HG03442 (cell line): Measurements from ENCODE around the gene P4HB.

Experiments used
- ATAC-seq: cut with Tn5 transposase; IDR thresholded peaks from one replicate; pipeline ENCODE4 v1.9.1; 2021; ENCODE audit warnings: mild to moderate bottlenecking, moderate library complexity; ENCODE audit not compliant: unreplicated experiment

The P4HB gene

GRCh38 chr17:81898029-81898866 is 37.9 kb upstream of the P4HB start:
- no peak for ATAC-seq

DNA sequence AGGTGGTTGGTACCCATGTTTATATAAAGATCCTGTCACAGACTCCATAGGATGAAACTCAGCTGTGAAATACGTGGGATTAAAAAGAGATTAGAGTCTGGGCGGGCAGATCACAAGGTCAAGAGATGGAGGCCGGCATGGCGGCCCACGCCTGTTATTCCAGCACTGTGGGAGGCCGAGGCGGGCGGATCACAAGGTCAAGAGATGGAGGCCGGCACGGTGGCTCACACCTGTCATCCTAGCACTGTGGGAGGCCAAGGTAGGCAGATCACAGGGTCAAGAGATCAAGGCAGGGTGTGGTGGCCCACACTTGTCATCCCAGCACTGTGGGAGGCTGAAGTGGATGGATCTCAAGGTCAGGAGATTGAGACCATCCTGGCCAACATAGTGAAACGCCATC is 35.1 kb upstream of the P4HB start:
- no peak for ATAC-seq

DNA sequence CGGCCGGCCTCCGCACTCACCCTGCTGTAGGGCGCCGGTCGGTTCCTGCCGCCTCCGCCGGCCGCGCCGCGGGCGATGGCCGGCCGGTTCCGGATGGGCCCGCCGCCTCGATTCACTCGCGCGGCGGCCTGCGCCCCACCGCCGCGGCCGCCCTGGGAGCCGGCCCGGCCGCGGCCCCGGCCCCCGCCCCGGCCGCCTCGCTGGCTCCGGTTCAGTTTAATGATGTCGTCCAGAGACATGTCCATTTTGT is 30.9 kb upstream of the P4HB start:
- ATAC-seq, result no peak

GRCh38 chr17:81890447-81891302 is 30.3 kb upstream of the P4HB start:
- no peak for ATAC-seq

- ATAC-seq, result no peak
Observed at GRCh38 chr17:81889602-81890001, 29.3 kb upstream of the P4HB start.

DNA sequence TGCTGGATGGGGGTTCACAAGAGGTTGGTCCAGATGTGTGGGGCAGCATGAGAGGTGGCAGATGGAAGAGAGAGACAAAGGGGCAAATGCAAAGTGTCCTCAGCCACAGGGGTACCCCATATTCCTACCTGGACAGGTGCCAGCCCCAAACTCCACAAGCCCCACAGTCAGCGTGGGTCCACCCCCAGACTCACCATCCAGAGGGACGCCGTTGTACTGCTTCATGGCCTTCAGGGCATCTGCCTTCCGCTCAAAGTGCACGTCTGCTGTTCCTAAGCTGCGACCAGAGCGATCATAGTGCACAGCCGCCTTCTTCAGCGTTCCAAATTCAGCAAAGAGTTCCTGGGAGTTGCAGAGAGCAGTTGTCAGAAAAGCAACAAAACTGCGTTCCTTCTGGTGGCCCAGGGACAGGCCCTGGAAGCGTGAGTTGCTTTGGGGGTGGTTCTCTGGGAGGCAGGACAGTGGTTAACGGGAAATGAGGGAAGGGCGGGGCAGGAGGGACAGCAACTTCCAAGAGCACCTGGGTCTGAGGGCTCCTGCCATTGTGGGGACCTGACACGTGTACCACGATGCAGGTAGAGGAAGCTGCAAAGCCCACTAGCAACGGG is 28.8 kb upstream of the P4HB start:
- no peak for ATAC-seq

DNA sequence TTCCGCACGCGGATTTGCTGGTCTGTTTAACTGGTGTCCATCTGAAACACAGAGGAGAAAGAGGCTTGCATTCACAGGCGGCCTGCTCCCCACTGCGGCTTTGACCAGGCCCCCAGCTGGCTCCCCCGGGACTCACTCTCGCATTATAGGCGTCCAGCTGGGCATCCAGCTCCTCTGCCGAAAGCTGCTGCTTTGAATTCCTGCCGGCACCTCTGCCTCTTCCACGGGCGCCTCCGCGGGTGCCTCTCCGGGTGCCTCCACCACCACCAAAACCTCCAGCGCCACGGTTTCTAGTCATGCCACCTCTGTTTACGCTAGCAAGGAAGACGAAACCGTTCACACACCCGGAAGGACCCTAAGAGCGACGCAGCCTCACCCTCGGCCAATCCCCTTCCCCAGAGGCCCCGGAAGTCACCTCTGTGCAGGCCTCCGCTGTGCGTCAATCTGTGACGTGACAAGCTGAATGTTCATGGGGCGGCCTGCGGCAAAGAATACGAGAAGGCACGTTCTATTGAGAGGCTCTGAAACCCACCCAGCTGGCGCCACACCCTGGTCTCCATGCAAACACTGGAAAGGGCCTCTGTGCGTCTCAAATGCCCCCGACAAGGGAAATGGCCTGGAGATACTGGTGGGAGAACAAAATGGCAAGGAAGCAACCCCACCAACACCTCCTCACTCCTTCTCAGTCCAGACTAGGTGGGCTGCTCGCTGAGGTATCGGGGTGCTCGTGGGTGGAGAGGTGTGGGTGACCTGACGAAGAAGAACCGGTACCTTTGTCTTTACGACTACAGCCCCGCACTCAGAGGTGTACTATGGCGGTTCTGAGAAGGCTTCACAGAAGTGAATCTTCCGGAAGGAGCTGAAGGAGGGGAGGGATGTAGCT is 28.0 kb upstream of the P4HB start:
- ATAC-seq, result no peak

DNA sequence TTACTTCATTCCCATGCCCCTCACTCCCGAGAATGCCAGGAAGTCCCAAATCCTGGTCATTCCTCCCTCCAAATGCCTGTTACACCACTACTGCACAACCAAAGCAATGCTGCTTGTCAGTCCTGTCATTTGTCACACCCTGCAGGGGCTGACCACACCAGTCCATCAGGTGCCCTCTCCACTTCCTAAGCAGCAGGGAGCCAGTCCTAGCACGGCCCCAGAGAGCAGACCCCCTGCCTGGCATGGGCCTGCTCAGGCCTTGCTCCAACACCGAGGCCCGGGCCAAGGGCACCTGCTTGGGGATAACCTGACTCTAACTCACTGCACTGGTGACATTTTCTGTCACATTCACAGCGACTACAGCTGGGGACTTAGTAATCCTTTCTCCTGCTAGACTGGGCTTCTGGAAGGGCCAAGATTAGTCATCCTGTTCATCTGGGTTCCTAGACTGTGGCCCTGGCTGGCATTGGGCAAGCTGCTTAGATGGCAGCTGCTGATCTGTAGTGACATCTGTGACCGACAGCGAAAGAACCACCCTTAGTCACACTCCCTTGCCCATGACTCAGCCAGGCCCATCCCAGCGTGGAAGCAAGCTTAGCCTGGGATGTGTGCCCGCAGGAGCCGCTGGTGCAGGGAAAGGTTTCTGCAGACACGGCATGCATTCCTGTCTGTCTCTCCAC is 25.7 kb upstream of the P4HB start:
- ATAC-seq, result no peak

- ATAC-seq, result no peak
Observed at GRCh38 chr17:81885454-81885853, 25.1 kb upstream of the P4HB start.

- no peak for ATAC-seq
Observed at GRCh38 chr17:81884968-81885367, 24.6 kb upstream of the P4HB start.

DNA sequence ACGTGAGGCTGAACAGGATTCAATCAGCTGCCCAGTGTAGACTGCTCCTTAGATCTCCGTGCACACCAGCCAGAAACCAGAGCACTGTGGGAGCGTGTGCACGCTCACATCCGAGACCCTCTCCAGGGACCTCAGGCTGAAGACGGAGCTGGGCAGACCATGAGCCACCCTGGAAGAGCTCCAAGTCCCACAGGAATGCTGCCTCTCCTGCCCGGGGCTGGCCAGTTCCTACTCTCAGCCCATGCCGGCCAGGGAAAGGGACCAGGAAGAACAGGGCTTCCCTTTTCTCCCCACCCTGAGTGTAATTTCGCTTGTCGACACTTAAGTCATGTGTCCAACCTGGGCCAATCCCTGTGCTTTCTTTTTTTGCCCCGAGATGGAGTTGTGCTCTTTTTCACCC is 24.2 kb upstream of the P4HB start:
- no peak for ATAC-seq

DNA sequence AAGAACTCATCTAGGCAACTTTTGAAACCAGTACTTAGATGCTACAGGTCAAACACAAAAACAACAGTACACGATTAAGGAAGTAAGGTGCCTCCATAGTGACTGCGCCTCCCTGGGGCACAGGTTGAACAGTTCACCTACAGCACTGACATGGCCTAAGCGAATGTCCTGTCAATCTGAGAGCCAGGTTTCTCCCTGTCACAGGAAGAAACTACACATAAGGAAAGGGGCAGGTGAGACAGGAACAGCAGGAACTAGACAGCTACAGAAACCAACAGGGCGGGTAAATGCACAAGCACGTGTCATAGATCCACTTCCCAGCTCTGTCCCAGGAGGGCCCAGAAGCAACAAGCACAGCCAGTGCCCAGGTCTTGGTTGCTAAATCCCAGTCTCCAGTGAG is 18.8 kb upstream of the P4HB start:
- no peak for ATAC-seq

DNA sequence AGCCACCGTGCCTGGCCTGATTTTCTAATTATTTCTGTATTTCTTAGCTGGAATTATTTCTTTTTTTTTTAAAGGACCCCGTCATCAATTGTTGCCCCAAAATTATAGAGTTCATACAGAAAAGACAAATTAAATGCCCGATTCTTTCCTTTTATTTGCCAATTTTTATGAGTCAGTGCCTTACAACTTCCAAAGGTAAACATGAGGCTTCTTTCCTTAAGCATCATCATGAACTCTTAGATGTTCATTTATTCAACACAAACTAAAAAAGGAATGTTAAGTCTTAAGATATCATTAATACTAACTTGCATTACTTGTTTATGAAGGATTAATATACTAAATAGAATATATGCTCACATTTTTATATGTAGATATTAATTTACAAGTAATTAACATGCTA is 18.0 kb upstream of the P4HB start:
- ATAC-seq, result no peak

DNA sequence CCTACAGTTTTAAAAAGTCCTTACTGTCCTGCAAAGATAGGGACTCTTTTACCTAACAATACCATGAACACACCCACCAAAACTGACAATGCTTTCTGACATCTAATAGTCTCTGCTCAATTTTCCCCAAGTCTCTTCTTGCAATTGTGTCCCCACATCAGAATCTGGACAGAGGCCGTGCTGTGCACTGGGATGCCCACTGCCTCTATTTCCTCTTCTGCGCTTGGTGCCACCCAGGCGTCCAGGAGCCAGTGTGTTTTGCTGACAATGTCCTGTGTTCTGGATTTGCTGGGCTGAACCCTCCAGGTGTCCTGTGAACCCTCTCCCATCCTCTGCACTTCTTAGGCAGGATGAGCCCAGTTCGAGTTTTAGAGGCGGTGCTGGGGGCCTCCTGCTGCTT is 17.2 kb upstream of the P4HB start:
- ATAC-seq, result no peak

GRCh38 chr17:81871387-81872230 is 11.3 kb upstream of the P4HB start:
- ATAC-seq, result peak; percentile 39

- peak; percentile 20 for ATAC-seq
Observed at GRCh38 chr17:81870981-81871386, 10.6 kb upstream of the P4HB start, which contains the start of gene ARHGDIA. Gene ARHGDIA (minus strand): TSS chr17:81871337. CDS start chr17:81869930, 1,407 bp downstream.

- peak; percentile 7 for ATAC-seq
Observed at GRCh38 chr17:81870131-81870980, 10.0 kb upstream of the P4HB start.
